ENCODE measurements around the gene TTC9.

DNA sequence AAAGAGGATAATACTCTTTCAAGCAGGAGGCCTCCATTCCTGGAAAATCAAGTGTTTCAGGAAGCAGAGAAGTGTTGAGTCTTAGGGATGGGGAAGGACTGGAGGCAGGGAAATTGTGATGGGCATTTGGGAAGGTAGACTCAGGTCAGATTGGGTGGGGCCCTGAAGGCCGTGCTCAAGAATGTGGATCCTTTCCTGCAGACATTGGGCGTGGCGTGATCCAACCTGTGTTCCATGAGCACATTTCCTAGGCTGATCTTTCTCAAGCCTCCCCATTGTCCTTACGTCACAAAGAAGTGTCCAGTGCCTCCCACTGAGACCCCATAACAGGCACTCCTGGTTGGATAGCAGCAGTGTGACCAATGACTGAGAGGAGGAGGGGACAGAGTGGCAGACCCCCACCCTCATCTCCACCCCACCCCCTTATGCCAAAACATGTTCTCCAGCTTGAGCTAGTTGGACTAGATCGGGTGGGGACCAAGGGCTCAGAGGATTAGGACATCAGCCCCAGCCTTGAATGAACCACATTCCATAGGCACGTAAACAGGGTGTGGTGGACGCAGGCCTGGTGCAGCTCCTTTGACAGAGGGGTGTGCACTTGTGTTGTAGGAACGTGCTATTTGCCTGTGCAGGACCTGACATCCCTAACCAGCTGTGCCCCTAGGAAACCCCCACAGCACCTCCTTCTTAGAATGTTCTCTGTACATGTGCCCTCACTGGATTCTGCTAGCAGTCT lies 76.8 kb downstream of the TTC9 start:
- TF ChIP-seq, protein P1, sequence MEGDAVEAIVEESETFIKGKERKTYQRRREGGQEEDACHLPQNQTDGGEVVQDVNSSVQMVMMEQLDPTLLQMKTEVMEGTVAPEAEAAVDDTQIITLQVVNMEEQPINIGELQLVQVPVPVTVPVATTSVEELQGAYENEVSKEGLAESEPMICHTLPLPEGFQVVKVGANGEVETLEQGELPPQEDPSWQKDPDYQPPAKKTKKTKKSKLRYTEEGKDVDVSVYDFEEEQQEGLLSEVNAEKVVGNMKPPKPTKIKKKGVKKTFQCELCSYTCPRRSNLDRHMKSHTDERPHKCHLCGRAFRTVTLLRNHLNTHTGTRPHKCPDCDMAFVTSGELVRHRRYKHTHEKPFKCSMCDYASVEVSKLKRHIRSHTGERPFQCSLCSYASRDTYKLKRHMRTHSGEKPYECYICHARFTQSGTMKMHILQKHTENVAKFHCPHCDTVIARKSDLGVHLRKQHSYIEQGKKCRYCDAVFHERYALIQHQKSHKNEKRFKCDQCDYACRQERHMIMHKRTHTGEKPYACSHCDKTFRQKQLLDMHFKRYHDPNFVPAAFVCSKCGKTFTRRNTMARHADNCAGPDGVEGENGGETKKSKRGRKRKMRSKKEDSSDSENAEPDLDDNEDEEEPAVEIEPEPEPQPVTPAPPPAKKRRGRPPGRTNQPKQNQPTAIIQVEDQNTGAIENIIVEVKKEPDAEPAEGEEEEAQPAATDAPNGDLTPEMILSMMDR (conservative IDR thresholded peaks at IDR 0.05; ENCODE audit: low read depth, low read length): no peak
- TF ChIP-seq EZH2 (IDR thresholded peaks at IDR 0.05; ENCODE audit: borderline replicate concordance, low read depth, low read length, poor library complexity, severe bottlenecking): no peak

Measured in A673 (cell line).